AG09319 (cell line): ENCODE measurements around the gene BRSK1.
A peak's percentile ranks its signal among the peaks of the same experiment; 100 is the strongest.

ENCODE experiments used
- DNase-seq: peaks from one replicate; pipeline ENCODE4 v3.0.0-alpha.2; 2010; ENCODE audit warnings: low read depth; ENCODE audit errors: extremely low read depth
- CTCF ChIP-seq: IDR thresholded peaks from 2 replicates; pipeline ENCODE4 v1.5.1; 2011; ENCODE audit warnings: low read depth, mild to moderate bottlenecking, inconsistent platforms, low read length, moderate library complexity

Gene BRSK1

DNA sequence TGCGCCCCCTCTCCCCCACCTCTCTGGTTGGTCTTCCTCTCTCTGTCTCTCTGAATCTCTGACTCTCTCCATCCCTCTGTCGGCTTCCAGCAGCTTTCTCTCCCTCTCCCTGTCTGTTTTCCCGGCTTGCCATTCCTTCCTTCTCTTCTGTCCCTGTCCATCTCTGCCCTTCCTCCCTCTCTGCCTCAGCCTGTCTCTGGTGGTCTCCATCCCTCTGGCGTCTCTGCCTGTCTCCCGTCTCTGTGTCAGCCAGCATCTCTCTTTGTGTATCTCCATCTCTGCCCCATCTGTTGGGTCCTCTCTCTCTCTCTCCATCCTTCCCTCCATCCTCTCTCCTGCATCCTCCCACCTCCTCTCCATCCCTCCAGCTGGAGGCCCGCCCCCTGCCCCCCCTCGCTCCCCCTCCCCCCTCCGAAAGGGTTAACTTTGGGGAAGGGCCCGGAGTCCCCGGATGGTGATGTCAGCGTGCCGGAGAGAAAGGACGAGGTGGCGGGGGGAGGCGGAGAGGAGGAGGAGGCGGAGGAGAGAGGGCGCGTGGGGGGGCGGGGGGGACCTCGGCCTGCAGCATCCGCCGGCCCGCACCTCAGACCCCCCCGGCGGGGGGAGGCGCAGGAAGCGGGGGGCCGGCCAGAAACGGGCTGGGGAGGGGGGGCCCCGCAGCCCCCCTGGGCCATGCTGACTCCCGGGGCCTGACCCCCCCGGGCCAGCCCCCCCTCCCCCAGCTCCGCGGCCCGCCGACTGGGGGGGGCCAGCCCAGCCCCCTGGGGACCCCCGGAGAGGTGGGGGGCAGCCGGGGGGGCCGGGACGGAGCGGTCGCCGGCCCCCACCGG is at the start of gene BRSK1:
Gene BRSK1 (plus strand): TSS at position 450 of the 830 bp plus-strand sequence. CDS start 446 bp downstream, outside the sequence.
- peak; percentile 16 for DNase-seq

DNA sequence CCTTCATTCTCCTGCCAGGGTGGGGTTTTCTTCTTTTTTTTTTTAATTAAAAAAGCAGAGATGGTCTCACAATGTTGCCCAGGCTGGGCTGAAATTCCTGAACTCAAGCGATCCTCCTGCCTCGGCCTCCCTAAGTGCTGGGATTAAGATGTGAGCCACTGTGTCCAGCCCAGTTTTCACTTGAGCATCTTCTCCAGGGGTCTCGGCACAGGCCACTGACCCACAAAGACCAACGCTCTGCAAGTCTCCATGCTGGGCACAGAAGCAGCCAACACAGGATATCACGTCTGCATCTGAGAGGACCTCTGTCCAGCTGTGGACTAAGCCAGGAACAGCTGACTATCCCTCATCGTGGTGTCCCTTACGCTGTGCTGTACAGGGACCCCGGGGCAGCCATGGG is 45.8 kb upstream of the BRSK1 start:
- TF ChIP-seq CTCF = no peak
- DNase-seq = no peak

More for the DNA sequence above, at the start of gene BRSK1:
- no peak for TF ChIP-seq CTCF

GRCh38 chr19:55239004-55239403 is 44.8 kb upstream of the BRSK1 start:
- no peak for DNase-seq
- TF ChIP-seq CTCF = no peak

GRCh38 chr19:55240713-55241020 is 43.1 kb upstream of the BRSK1 start:
- no peak for TF ChIP-seq CTCF
- DNase-seq = no peak

GRCh38 chr19:55241143-55241934 is 42.5 kb upstream of the BRSK1 start:
- TF ChIP-seq CTCF = no peak
- DNase-seq = no peak

DNA sequence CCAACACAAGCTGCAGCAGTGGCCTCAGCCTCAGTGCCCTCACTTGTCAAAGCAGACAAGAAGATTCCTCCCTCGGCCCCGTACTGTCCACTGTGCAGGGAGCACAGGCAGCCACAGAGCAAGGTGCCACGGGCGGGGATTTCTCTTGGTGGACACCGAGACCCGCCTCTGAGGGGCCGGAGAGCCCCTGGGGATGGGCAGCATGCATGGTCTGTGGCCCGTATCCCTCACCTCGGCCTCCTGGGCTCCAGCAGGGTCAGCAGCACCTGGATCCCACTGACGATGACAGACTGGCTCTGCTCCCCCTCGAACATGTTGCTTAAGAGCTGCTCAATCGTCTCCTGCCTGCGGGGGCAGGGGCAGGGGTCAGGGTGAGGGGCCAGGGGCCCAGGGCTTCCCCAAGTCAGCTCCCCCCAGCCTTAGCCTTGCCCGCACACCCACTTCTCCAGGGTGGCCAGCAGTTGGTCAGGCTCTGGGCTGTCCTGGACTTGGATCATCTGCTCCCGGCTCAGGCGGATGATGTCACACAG is 41.8 kb upstream of the BRSK1 start:
- no peak for DNase-seq
- TF ChIP-seq CTCF = no peak

DNA sequence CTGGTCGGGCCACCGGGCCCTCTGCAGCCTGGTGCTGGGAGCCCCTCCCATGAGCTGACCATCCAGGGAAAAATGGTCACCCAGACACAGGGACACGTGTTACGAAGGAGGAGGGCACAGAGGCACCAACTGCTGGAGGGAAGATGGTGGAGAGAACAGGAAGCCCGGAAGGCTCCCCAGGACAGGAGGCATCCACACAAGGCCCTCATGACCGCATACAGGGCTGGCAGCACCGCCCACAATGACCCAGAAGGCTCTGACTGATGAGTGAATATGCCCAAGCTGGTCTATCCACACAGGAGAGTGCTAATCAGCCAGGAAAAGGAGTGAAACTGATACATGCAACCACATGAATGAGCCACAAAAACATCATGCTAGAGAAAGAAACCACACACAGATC is 41.3 kb upstream of the BRSK1 start:
- no peak for DNase-seq
- TF ChIP-seq CTCF = no peak
